ENCODE data around the gene ATP6AP1. TPM values are rescaled to one million over a fixed set of nuclear protein-coding genes. Genes with fewer than 3 reads are reported as not detected.

Gene ATP6AP1
- total and polyA plus RNA-seq, 10 donors, result 34.2 to 127 (median 82.0) TPM

GRCh38 chrX:154466907-154467306, 38.4 kb downstream of the ATP6AP1 start:
- Histone ChIP-seq H3K4me3 (no peak overlapping the region), H3K4me1 (no peaks in the 10 kb centered on the region), H3K9me3 (no peaks in the 10 kb centered on the region), H3K36me3 (peaks cover 0 to 100% (median 48%) of the 10 kb centered on the region in 6 donors), H3K27me3 (replicated peaks in 1 of 7) (no peaks in the 10 kb centered on the region), H3K27ac (no peak overlapping the region)
- 89 to 100% (median 93%) methylated on average over 4 to 15 of the region's 15 CpGs for WGBS, 5 donors
- intact Hi-C loops (cut with DNase I; ENCODE audit: low total_unique reads), result no loop called here
- DNase-seq, result no peak
- no peak for TF ChIP-seq POLR2A (IDR thresholded peaks at IDR 0.05)
- TF ChIP-seq CTCF (IDR thresholded peaks at IDR 0.05 in 8 of 11, conservative IDR thresholded peaks at IDR 0.05 in 3 of 11), result no peak
- TF ChIP-seq POLR2AphosphoS5 (IDR thresholded peaks at IDR 0.05), result no peak

GRCh38 chrX:154467556-154467955, 39.1 kb downstream of the ATP6AP1 start:
- H3K36me3 ChIP-seq, result peaks cover 0 to 100% (median 48%) of the 10 kb centered on the region in 6 donors

GRCh38 chrX:154468217-154468616, 39.7 kb downstream of the ATP6AP1 start:
- H3K27me3 ChIP-seq (replicated peaks in 1 of 7), result no peaks in the 10 kb centered on the region
- intact Hi-C loops (cut with DNase I; ENCODE audit: low total_unique reads), result no loop called here
- no peak overlapping the region for H3K4me3 ChIP-seq
- 94 to 96% (median 95%) methylated on average over 11 to 23 of the region's 23 CpGs for WGBS, 5 donors
- H3K4me1 ChIP-seq, result no peaks in the 10 kb centered on the region
- no peaks in the 10 kb centered on the region for H3K9me3 ChIP-seq
- peaks cover 0 to 100% (median 48%) of the 10 kb centered on the region in 6 donors for H3K36me3 ChIP-seq
- no peak overlapping the region for H3K27ac ChIP-seq
- TF ChIP-seq CTCF (IDR thresholded peaks at IDR 0.05 in 8 of 11, conservative IDR thresholded peaks at IDR 0.05 in 3 of 11) (no peak), POLR2AphosphoS5 (IDR thresholded peaks at IDR 0.05) (no peak), POLR2A (IDR thresholded peaks at IDR 0.05) (no peak)
- DNase-seq, result no peak

More at GRCh38 chrX:154467556-154467955, 39.1 kb downstream of the ATP6AP1 start:
- Histone ChIP-seq H3K4me1 (no peaks in the 10 kb centered on the region), H3K4me3 (no peak overlapping the region), H3K27ac (no peak overlapping the region), H3K27me3 (replicated peaks in 1 of 7) (no peaks in the 10 kb centered on the region), H3K9me3 (no peaks in the 10 kb centered on the region)
- TF ChIP-seq CTCF (IDR thresholded peaks at IDR 0.05 in 8 of 11, conservative IDR thresholded peaks at IDR 0.05 in 3 of 11) (no peak), POLR2A (IDR thresholded peaks at IDR 0.05) (no peak), POLR2AphosphoS5 (IDR thresholded peaks at IDR 0.05) (no peak)
- WGBS, 5 donors, result 85 to 98% (median 94%) methylated on average over 4 to 21 of the region's 21 CpGs
- no peak for DNase-seq
- intact Hi-C loops (cut with DNase I; ENCODE audit: low total_unique reads), result no loop called here

- no peaks in the 10 kb centered on the region for H3K27me3 ChIP-seq (replicated peaks in 1 of 7)
- TF ChIP-seq POLR2A (IDR thresholded peaks at IDR 0.05) (no peak), POLR2AphosphoS5 (IDR thresholded peaks at IDR 0.05) (no peak), CTCF (IDR thresholded peaks at IDR 0.05 in 8 of 11, conservative IDR thresholded peaks at IDR 0.05 in 3 of 11) (no peak)
- H3K36me3 ChIP-seq, result peaks cover 0 to 93% (median 48%) of the 10 kb centered on the region in 6 donors
Observed at GRCh38 chrX:154469114-154469513, 40.6 kb downstream of the ATP6AP1 start.

More at GRCh38 chrX:154469114-154469513, 40.6 kb downstream of the ATP6AP1 start:
- 91 to 100% (median 92%) methylated on average over 4 to 9 of the region's 9 CpGs for WGBS, 5 donors
- no peak overlapping the region for H3K27ac ChIP-seq
- no peaks in the 10 kb centered on the region for H3K4me1 ChIP-seq
- intact Hi-C loops (cut with DNase I; ENCODE audit: low total_unique reads), result no loop called here
- no peak for DNase-seq
- no peak overlapping the region for H3K4me3 ChIP-seq
- H3K9me3 ChIP-seq, result no peaks in the 10 kb centered on the region
